UCSD-AML1 (cell line): ENCODE measurements around the gene PML.

Experiments used
- DNase-seq: peaks from one replicate; lab custom pipeline; 2025; ENCODE audit not compliant: unreplicated experiment; lab: John Stamatoyannopoulos, UW

PML gene

GRCh38 chr15:73994413-73994883 lies at the start of gene PML:
Gene PML (plus strand): TSS chr15:73994716. CDS start chr15:73994813, 97 bp downstream.
- DNase-seq = peak; percentile 94

GRCh38 chr15:73945130-73945508 lies 49.4 kb upstream of the PML start:
- DNase-seq = no peak

- no peak for DNase-seq
Measured at GRCh38 chr15:73946046-73946721, 48.3 kb upstream of the PML start.

- DNase-seq = no peak
Measured at GRCh38 chr15:73946795-73947370, 47.6 kb upstream of the PML start.

GRCh38 chr15:73947651-73948050 lies 46.9 kb upstream of the PML start:
- DNase-seq = no peak

GRCh38 chr15:73948396-73948795 lies 46.1 kb upstream of the PML start:
- DNase-seq = no peak

GRCh38 chr15:73948982-73949381 lies 45.5 kb upstream of the PML start:
- DNase-seq = no peak

GRCh38 chr15:73949496-73949895 lies 45.0 kb upstream of the PML start:
- DNase-seq = no peak

- no peak for DNase-seq
Measured at GRCh38 chr15:73950479-73950830, 44.1 kb upstream of the PML start.

GRCh38 chr15:73950831-73951561 lies 43.5 kb upstream of the PML start:
- peak; percentile 93 for DNase-seq

- DNase-seq = no peak
Measured at GRCh38 chr15:73951601-73952000, 42.9 kb upstream of the PML start.

GRCh38 chr15:73952171-73952912 lies 42.2 kb upstream of the PML start:
- no peak for DNase-seq

- DNase-seq = no peak
Measured at GRCh38 chr15:73952913-73953750, 41.4 kb upstream of the PML start.

GRCh38 chr15:73954188-73955145 lies 40.0 kb upstream of the PML start:
- DNase-seq = no peak

GRCh38 chr15:73955326-73955725 lies 39.2 kb upstream of the PML start:
- no peak for DNase-seq

GRCh38 chr15:73955861-73956742 lies 38.4 kb upstream of the PML start:
- DNase-seq = no peak

- peak; percentile 82 for DNase-seq
Measured at GRCh38 chr15:73956743-73957135, 37.8 kb upstream of the PML start.

GRCh38 chr15:73957276-73957675 lies 37.2 kb upstream of the PML start:
- DNase-seq = no peak

- no peak for DNase-seq
Measured at GRCh38 chr15:73957785-73958184, 36.7 kb upstream of the PML start.
